T-cell (primary cell): Measurements from ENCODE around the gene MAPK9. TPM values are rescaled to one million over a fixed set of nuclear protein-coding genes. Genes with fewer than 3 reads are reported as not detected.

Source experiments
- ATAC-seq, 4 experiments: fragments of 200-7000 bp in 3 of 4; fragments of 150-1000 bp in 1 of 4; cut with Tn5 transposase; replicated peaks in 1 of 4; 1 replicate in 3 of 4; 2 replicates in 1 of 4; pipeline ENCODE4 v1.10.0; 2021; ENCODE audit warnings: moderate library complexity in 3 of 4, mild to moderate bottlenecking in 2 of 4, moderate number of reproducible peaks in 1 of 4
- CTCF ChIA-PET, 2 donors: fragments of 300-600 bp; sonication (Branson Sonifier 250); formaldehyde crosslinking; loops; one replicate each; lab custom pipeline; 2022; ENCODE audit warnings: antibody characterized with exemption in 2 of 2; lab: Charles Lee
- POLR2A ChIA-PET, 2 donors: fragments of 300-600 bp; sonication (Branson Sonifier 250); formaldehyde crosslinking; loops; one replicate each; lab custom pipeline; 2022; ENCODE audit warnings: antibody characterized with exemption in 2 of 2; lab: Charles Lee
- DNase-seq, 35 experiments: peaks; one replicate each; pipeline versions ENCODE4 v3.0.0 to v3.0.0-alpha.2; 2013 to 2023
- H3K27ac ChIP-seq: one replicate; pipeline ENCODE4 v1.5.1; 2013; ENCODE audit warnings: low read length
- H3K27me3 ChIP-seq, 2 experiments: replicated peaks in 1 of 2; 1 replicate in 1 of 2; 2 replicates in 1 of 2; pipeline versions ENCODE4 v1.6.1 to v1.7.0; 2013; ENCODE audit warnings: low read length in 1 of 2, mixed read lengths in 1 of 2; ENCODE audit not compliant: control insufficient read depth in 2 of 2, insufficient read depth in 2 of 2; ENCODE audit errors: extremely low read depth in 1 of 2
- H3K36me3 ChIP-seq, 2 donors: 1 replicate in 1 of 2; 2 replicates in 1 of 2; pipeline versions ENCODE4 v1.6.1 to v1.7.0; 2013; ENCODE audit warnings: low read length in 1 of 2; ENCODE audit not compliant: control insufficient read depth in 2 of 2, insufficient read depth in 1 of 2; ENCODE audit errors: extremely low read depth in 1 of 2
- H3K4me1 ChIP-seq, 2 experiments: 1 replicate in 1 of 2; 2 replicates in 1 of 2; pipeline versions ENCODE4 v1.6.1 to v1.7.0; 2013; ENCODE audit warnings: low read length in 2 of 2, mixed read lengths in 1 of 2; ENCODE audit not compliant: insufficient read depth in 2 of 2, control insufficient read depth in 1 of 2; ENCODE audit errors: extremely low read depth in 1 of 2
- H3K4me3 ChIP-seq, 2 donors: 1 replicate in 1 of 2; 2 replicates in 1 of 2; pipeline versions ENCODE4 v1.5.1 to v1.7.0; 2013; ENCODE audit warnings: mild to moderate bottlenecking in 2 of 2, low read length in 1 of 2, moderate library complexity in 1 of 2; ENCODE audit not compliant: control insufficient read depth in 1 of 2; ENCODE audit errors: extremely low read depth in 1 of 2
- H3K9me3 ChIP-seq: 2 replicates; pipeline ENCODE4 v1.7.0; 2013
- H3K27ac Mint-ChIP-seq, 2 donors: one replicate each; pipeline ENCODE4 v1.8.0; 2020 to 2021; ENCODE audit warnings: mild to moderate bottlenecking in 2 of 2, mixed read lengths in 2 of 2
- H3K27me3 Mint-ChIP-seq, 2 donors: one replicate each; pipeline ENCODE4 v1.8.0; 2021 to 2022; ENCODE audit warnings: mixed read lengths in 2 of 2
- H3K36me3 Mint-ChIP-seq: one replicate; pipeline ENCODE4 v1.8.0; 2021; ENCODE audit warnings: mixed read lengths
- H3K4me1 Mint-ChIP-seq, 3 donors: one replicate each; pipeline ENCODE4 v1.8.0; 2020 to 2022; ENCODE audit warnings: mixed read lengths in 3 of 3, mild to moderate bottlenecking in 1 of 3
- H3K4me3 Mint-ChIP-seq, 3 donors: one replicate each; pipeline ENCODE4 v1.8.0; 2020 to 2022; ENCODE audit warnings: mild to moderate bottlenecking in 3 of 3, mixed read lengths in 3 of 3, moderate library complexity in 3 of 3
- H3K9me3 Mint-ChIP-seq, 3 donors: one replicate each; pipeline ENCODE4 v1.8.0; 2020 to 2022; ENCODE audit warnings: mixed read lengths in 3 of 3
- WGBS: methylation state at CpG from one replicate; pipeline ENCODE4 v1.1.5; 2013; ENCODE audit warnings: missing lambda C conversion rate; ENCODE audit not compliant: insufficient coverage; 5-methylcytosine and 5-hydroxymethylcytosine counted together
- total RNA-seq, 35 experiments: library from RNA in 6 of 35; stranded (reverse) in 6 of 35; fragments of 120-200 nt in 1 of 35; gene quantifications; one replicate each; pipeline versions ENCODE4 v1.2.1 to v1.2.4 and lab custom pipeline; 2013 to 2026

The MAPK9 gene
- total RNA-seq, 5 donors from 2014 or later (not counting 1 experiment from before 2014, with no cell fraction given), result 28.3 to 35.8 (median 32.5) TPM

- Histone ChIP-seq H3K4me1 (no peaks in the 10 kb centered on the region), H3K36me3 (peaks cover 8 to 69% of the 10 kb centered on the region in 2 donors), H3K9me3 (no peaks in the 10 kb centered on the region), H3K27me3 (no peaks in the 10 kb centered on the region), H3K27ac (no peak overlapping the region), H3K4me3 (no peak overlapping the region)
- Mint-ChIP-seq H3K36me3 (peaks cover 99% of the 10 kb centered on the region), H3K9me3 (peaks cover 0 to 33% (median 20%) of the 10 kb centered on the region in 3 donors), H3K27ac (no peak overlapping the region), H3K4me1 (no peaks in the 10 kb centered on the region), H3K4me3 (no peak overlapping the region), H3K27me3 (no peaks in the 10 kb centered on the region)
- WGBS, result 100% methylated on average over 1 of the region's 2 CpGs
- POLR2A ChIA-PET, result no interaction called here
- DNase-seq (no peak), ATAC-seq (no peak)
- CTCF ChIA-PET, result no interaction called here
These were observed 53.3 kb downstream of the MAPK9 start for GRCh38 chr5:180238631-180239030.

DNA sequence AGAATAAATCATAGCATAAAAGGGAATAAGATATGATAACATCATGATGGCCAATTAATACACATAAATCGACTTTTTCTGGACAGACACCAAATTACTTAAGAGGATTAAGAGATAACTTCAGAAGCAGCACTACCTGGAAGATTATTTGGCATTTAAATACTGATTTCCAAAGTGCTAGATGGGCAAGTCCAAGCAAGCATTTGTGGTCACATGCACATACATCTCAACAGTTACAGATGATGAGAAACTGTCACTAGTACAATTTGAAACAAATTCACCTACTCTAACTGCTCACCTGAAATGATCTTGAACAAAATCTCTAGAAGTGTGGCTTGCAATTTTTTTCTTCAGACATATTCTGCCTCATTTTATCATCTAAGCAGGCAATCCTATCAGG lies 56.0 kb downstream of the MAPK9 start:
- Histone ChIP-seq H3K9me3 (no peaks in the 10 kb centered on the region), H3K4me3 (no peak overlapping the region), H3K4me1 (no peaks in the 10 kb centered on the region), H3K36me3 (peaks cover 3 to 50% of the 10 kb centered on the region in 2 donors), H3K27ac (no peak overlapping the region), H3K27me3 (no peaks in the 10 kb centered on the region)
- no peak for ATAC-seq
- WGBS, result no CpG with 5 or more reads among the region's 1 CpG
- H3K4me1 Mint-ChIP-seq, result no peaks in the 10 kb centered on the region
- no peak overlapping the region for H3K27ac Mint-ChIP-seq
- H3K4me3 Mint-ChIP-seq, result no peak overlapping the region
- H3K9me3 Mint-ChIP-seq, result peaks cover 0 to 22% (median 8%) of the 10 kb centered on the region in 3 donors
- CTCF ChIA-PET, result no interaction called here
- peaks cover 96% of the 10 kb centered on the region for H3K36me3 Mint-ChIP-seq
- no peaks in the 10 kb centered on the region for H3K27me3 Mint-ChIP-seq
- no peak for DNase-seq
- POLR2A ChIA-PET, result no interaction called here

DNA sequence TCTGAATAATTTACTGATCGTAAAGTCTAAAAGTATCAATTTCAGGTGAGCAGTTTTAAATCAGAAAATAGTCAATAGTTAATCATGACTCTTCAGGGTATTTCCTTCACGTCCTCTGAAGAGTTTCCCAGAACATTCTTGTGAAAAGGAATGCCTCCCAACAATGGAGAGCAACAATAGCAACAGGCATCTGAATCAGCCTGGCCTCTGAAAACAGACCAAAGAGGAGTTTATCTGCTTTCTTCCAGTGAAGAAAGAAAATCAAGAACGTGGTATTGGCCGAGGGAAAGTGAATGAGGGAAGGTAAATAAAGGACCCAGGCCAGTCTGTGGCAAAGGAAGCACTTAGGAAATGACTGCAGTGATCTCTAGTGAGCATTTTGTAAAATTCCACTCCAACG lies 56.8 kb downstream of the MAPK9 start:
- DNase-seq (no peak), ATAC-seq (no peak)
- no peaks in the 10 kb centered on the region for H3K27me3 Mint-ChIP-seq
- ChIA-PET CTCF (no interaction called here), POLR2A (no interaction called here)
- WGBS, result 100% methylated on average over 4 of the region's 5 CpGs
- H3K4me3 Mint-ChIP-seq, result no peak overlapping the region
- H3K36me3 Mint-ChIP-seq, result peaks cover 96% of the 10 kb centered on the region
- peaks cover 3 to 43% of the 10 kb centered on the region in 2 donors for H3K36me3 ChIP-seq
- no peaks in the 10 kb centered on the region for H3K27me3 ChIP-seq
- no peak overlapping the region for H3K27ac Mint-ChIP-seq
- H3K4me1 Mint-ChIP-seq, result no peaks in the 10 kb centered on the region
- no peaks in the 10 kb centered on the region for H3K9me3 ChIP-seq
- no peak overlapping the region for H3K4me3 ChIP-seq
- no peaks in the 10 kb centered on the region for H3K4me1 ChIP-seq
- H3K27ac ChIP-seq, result no peak overlapping the region
- peaks cover under 1 to 16% (median 8%) of the 10 kb centered on the region in 3 donors for H3K9me3 Mint-ChIP-seq

- ChIA-PET POLR2A (no interaction called here), CTCF (no interaction called here)
- no peak for DNase-seq
- Histone ChIP-seq H3K27ac (no peak overlapping the region), H3K9me3 (no peaks in the 10 kb centered on the region), H3K4me3 (no peak overlapping the region), H3K4me1 (no peaks in the 10 kb centered on the region), H3K27me3 (no peaks in the 10 kb centered on the region), H3K36me3 (peaks cover 3 to 38% of the 10 kb centered on the region in 2 donors)
- H3K4me3 Mint-ChIP-seq, result no peak overlapping the region
- H3K4me1 Mint-ChIP-seq, result no peaks in the 10 kb centered on the region
- 96% methylated on average over 7 of the region's 15 CpGs for WGBS
- H3K27me3 Mint-ChIP-seq, result no peaks in the 10 kb centered on the region
- peaks cover 3 to 16% (median 8%) of the 10 kb centered on the region in 3 donors for H3K9me3 Mint-ChIP-seq
- H3K27ac Mint-ChIP-seq, result no peak overlapping the region
- ATAC-seq, result no peak
- peaks cover 96% of the 10 kb centered on the region for H3K36me3 Mint-ChIP-seq
These were observed 57.6 kb downstream of the MAPK9 start for GRCh38 chr5:180234271-180234670.

DNA sequence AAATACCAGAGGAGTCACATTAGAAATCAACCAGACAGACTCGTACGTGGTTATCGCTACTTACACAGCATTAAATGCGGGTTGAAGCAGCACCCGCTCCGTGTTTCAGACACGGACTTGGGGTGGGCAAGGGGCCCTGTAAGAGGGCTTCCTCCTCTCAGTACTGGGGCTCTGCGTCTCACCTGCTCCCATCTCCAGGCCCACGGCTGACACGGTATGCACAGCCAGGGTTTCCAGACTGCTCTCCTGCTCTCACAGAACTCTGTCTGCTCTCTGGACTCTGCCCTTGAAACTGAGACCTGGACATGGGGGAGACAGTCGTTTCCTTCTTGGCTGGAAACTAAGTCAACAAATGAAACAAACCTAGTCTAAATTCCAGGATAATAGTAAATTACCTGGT lies 58.2 kb downstream of the MAPK9 start:
- POLR2A ChIA-PET, result no interaction called here
- no peak overlapping the region for H3K27ac ChIP-seq
- 99% methylated on average over 10 of the region's 11 CpGs for WGBS
- no peak overlapping the region for H3K27ac Mint-ChIP-seq
- no peaks in the 10 kb centered on the region for H3K4me1 ChIP-seq
- CTCF ChIA-PET, result no interaction called here
- no peak overlapping the region for H3K4me3 Mint-ChIP-seq
- no peak for DNase-seq
- no peak overlapping the region for H3K4me3 ChIP-seq
- no peaks in the 10 kb centered on the region for H3K27me3 ChIP-seq
- H3K9me3 ChIP-seq, result no peaks in the 10 kb centered on the region
- H3K27me3 Mint-ChIP-seq, result no peaks in the 10 kb centered on the region
- no peak for ATAC-seq
- H3K36me3 ChIP-seq, result peaks cover 3 to 33% of the 10 kb centered on the region in 2 donors
- no peaks in the 10 kb centered on the region for H3K4me1 Mint-ChIP-seq
- peaks cover 93% of the 10 kb centered on the region for H3K36me3 Mint-ChIP-seq
- H3K9me3 Mint-ChIP-seq, result peaks cover 3 to 16% (median 8%) of the 10 kb centered on the region in 3 donors

GRCh38 chr5:180230017-180230416 lies 61.9 kb downstream of the MAPK9 start:
- no peaks in the 10 kb centered on the region for H3K4me1 Mint-ChIP-seq
- peaks cover 13 to 36% (median 22%) of the 10 kb centered on the region in 3 donors for H3K9me3 Mint-ChIP-seq
- Histone ChIP-seq H3K36me3 (peaks cover 3 to 7% of the 10 kb centered on the region in 2 donors), H3K4me1 (no peaks in the 10 kb centered on the region), H3K4me3 (no peak overlapping the region), H3K9me3 (no peaks in the 10 kb centered on the region), H3K27me3 (no peaks in the 10 kb centered on the region), H3K27ac (no peak overlapping the region)
- H3K36me3 Mint-ChIP-seq, result peaks cover 86% of the 10 kb centered on the region
- ATAC-seq, result no peak
- no peak for DNase-seq
- POLR2A ChIA-PET, result interaction anchor here in 1 of 2 donors (0.6 kb wide), 1 partner anchor 240 kb away, joined by 3 read pairs; no protein-coding TSS in a partner anchor
- H3K4me3 Mint-ChIP-seq, result no peak overlapping the region
- no peak overlapping the region for H3K27ac Mint-ChIP-seq
- 96% methylated on average over 7 of the region's 7 CpGs for WGBS
- no peaks in the 10 kb centered on the region for H3K27me3 Mint-ChIP-seq
- CTCF ChIA-PET, result no interaction called here

DNA sequence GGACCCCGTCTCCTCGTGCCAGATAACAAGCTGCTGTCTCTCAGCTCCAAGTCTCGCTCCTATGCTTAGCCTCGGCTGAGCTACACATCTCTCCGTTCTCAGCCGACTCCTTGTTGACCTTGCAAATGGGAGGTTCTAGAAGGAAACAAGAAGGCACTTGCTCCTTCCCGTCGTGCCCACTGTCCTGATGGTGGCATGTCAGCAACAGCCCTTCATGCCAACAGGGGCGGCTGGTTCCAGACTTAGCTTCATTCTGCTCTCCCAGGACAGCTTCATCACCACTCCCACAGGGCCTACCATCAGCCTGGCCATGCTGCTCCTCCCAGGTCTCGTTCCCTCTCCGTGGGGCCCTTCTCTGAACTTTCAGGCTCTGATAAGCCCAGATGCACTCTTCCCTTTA lies 69.8 kb downstream of the MAPK9 start:
- WGBS, result 92% methylated on average over 9 of the region's 11 CpGs
- no peak overlapping the region for H3K27ac Mint-ChIP-seq
- ChIA-PET POLR2A (no interaction called here), CTCF (no interaction called here)
- H3K27me3 Mint-ChIP-seq, result no peaks in the 10 kb centered on the region
- peaks cover 32 to 70% (median 48%) of the 10 kb centered on the region in 3 donors for H3K9me3 Mint-ChIP-seq
- H3K27ac ChIP-seq, result no peak overlapping the region
- no peaks in the 10 kb centered on the region for H3K4me1 Mint-ChIP-seq
- DNase-seq, result no peak
- H3K9me3 ChIP-seq, result peaks cover 2% of the 10 kb centered on the region
- no peak overlapping the region for H3K4me3 ChIP-seq
- no peaks in the 10 kb centered on the region for H3K36me3 ChIP-seq
- ATAC-seq, result no peak
- H3K4me1 ChIP-seq, result no peaks in the 10 kb centered on the region
- H3K36me3 Mint-ChIP-seq, result peaks cover 41% of the 10 kb centered on the region
- H3K27me3 ChIP-seq, result peaks cover 0 to 3% of the 10 kb centered on the region in 2 experiments
- H3K4me3 Mint-ChIP-seq, result no peak overlapping the region
